ENCODE measurements around the gene ATP8B4.

DNA sequence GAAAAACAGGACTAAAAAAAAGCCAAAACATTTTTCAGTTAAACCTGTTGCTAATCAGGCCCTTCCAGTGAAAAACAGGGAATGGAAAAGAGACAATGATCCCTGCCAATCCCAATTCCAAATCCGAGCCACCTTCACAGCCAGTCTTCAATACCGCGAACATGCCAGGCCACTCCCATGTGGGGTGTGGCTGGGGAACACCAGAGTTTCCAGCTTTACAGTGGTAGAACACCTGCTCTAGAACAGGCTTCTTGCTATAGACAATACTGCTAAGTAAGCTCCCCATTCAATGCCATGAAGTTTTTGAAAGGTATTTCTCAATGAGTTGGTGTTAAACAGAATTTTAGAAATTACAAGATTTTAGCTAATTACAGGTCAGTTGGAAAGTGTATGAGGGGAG is 228.3 kb downstream of the ATP8B4 start:
- TF ChIP-seq, protein P1, sequence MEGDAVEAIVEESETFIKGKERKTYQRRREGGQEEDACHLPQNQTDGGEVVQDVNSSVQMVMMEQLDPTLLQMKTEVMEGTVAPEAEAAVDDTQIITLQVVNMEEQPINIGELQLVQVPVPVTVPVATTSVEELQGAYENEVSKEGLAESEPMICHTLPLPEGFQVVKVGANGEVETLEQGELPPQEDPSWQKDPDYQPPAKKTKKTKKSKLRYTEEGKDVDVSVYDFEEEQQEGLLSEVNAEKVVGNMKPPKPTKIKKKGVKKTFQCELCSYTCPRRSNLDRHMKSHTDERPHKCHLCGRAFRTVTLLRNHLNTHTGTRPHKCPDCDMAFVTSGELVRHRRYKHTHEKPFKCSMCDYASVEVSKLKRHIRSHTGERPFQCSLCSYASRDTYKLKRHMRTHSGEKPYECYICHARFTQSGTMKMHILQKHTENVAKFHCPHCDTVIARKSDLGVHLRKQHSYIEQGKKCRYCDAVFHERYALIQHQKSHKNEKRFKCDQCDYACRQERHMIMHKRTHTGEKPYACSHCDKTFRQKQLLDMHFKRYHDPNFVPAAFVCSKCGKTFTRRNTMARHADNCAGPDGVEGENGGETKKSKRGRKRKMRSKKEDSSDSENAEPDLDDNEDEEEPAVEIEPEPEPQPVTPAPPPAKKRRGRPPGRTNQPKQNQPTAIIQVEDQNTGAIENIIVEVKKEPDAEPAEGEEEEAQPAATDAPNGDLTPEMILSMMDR (IDR thresholded peaks at IDR 0.05; ENCODE audit: extremely low read depth in 1 of 2, insufficient read depth in 1 of 2, low read depth in 1 of 2, low read length in 2 of 2): no peak
- TF ChIP-seq FOS (IDR thresholded peaks at IDR 0.05; ENCODE audit: borderline replicate concordance, insufficient read depth, low read length): no peak
- no peak for TF ChIP-seq EZH2 (IDR thresholded peaks at IDR 0.05; ENCODE audit: borderline replicate concordance, low read depth, low read length, severe bottlenecking)
- no peak for TF ChIP-seq POLR2AphosphoS5 (IDR thresholded peaks at IDR 0.05; ENCODE audit: insufficient read depth, low read depth, low read length)
- TF ChIP-seq POLR2A (IDR thresholded peaks at IDR 0.05; ENCODE audit: low read depth, low read length): no peak
- TF ChIP-seq, protein P2, sequence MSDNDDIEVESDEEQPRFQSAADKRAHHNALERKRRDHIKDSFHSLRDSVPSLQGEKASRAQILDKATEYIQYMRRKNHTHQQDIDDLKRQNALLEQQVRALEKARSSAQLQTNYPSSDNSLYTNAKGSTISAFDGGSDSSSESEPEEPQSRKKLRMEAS (IDR thresholded peaks at IDR 0.05; ENCODE audit: insufficient read depth, insufficient read length): no peak

All from endothelial cell of umbilical vein (primary cell).